H1 (cell line): ENCODE data around the gene MCF2L. TPM values are rescaled to one million over a fixed set of nuclear protein-coding genes. Genes with fewer than 3 reads are reported as not detected.
A peak's percentile ranks its signal among the peaks of the same experiment; 100 is the strongest.

Experiments
- CTCF ChIA-PET: fragments of 300-600 bp; sonication (Branson Sonifier 250); formaldehyde crosslinking; loops from one replicate; lab custom pipeline; 2021; ENCODE audit not compliant: partially characterized antibody; lab: Charles Lee
- POLR2A ChIA-PET: fragments of 300-600 bp; sonication (Branson Sonifier 250); formaldehyde crosslinking; loops from one replicate; lab custom pipeline; 2021; ENCODE audit warnings: inconsistent platforms; ENCODE audit not compliant: partially characterized antibody; lab: Charles Lee
- DNase-seq, 2 experiments: peaks; one replicate each; pipeline versions ENCODE4 v3.0.0 to v3.0.0-alpha.2; 2010 to 2022; ENCODE audit warnings: low spot score in 2 of 2, low read depth in 1 of 2, mixed read lengths in 1 of 2
- FAIRE-seq: peaks from 2 replicates; lab custom pipeline; 2011; peaks lifted over from hg19 to GRCh38; lab: Jason Lieb, UNC
- H2AFZ ChIP-seq: 2 replicates; pipeline ENCODE4 v1.8.1; 2012; ENCODE audit warnings: low read length, inconsistent platforms
- H2AK5ac ChIP-seq: 2 replicates; pipeline ENCODE4 v1.6.1; 2013; ENCODE audit warnings: low read depth, low read length
- H2BK120ac ChIP-seq: replicated peaks from 2 replicates; pipeline ENCODE3; 2013; ENCODE audit warnings: low read depth, low read length, inconsistent platforms
- H2BK12ac ChIP-seq: 2 replicates; pipeline ENCODE4 v1.6.1; 2013; ENCODE audit warnings: low read depth, low read length
- H2BK15ac ChIP-seq: 2 replicates; pipeline ENCODE4 v1.6.1; 2013; ENCODE audit warnings: low read length
- H2BK20ac ChIP-seq: 2 replicates; pipeline ENCODE4 v1.6.1; 2013; ENCODE audit warnings: low read length
- H2BK5ac ChIP-seq: 2 replicates; pipeline ENCODE4 v1.6.1; 2013; ENCODE audit warnings: low read depth, low read length
- H3K14ac ChIP-seq: 2 replicates; pipeline ENCODE4 v1.6.1; 2013; ENCODE audit warnings: inconsistent platforms; ENCODE audit not compliant: insufficient read length
- H3K18ac ChIP-seq: 2 replicates; pipeline ENCODE4 v1.6.1; 2013; ENCODE audit warnings: low read length; ENCODE audit errors: extremely low read depth
- H3K23ac ChIP-seq: 2 replicates; pipeline ENCODE4 v1.6.1; 2013; ENCODE audit warnings: inconsistent platforms; ENCODE audit not compliant: insufficient read length
- H3K23me2 ChIP-seq: 2 replicates; pipeline ENCODE4 v1.6.1; 2013; ENCODE audit warnings: low read depth, low read length
- H3K27ac ChIP-seq: 2 replicates; pipeline ENCODE4 v1.6.1; 2011; ENCODE audit warnings: low read depth, low read length, inconsistent platforms
- H3K27me3 ChIP-seq, 4 experiments: replicated peaks in 1 of 4; 1 replicate in 1 of 4; 2 replicates in 3 of 4; pipeline versions ENCODE4 v1.6.1 to v1.8.1; 2011 to 2013; ENCODE audit warnings: low read length in 3 of 4, mild to moderate bottlenecking in 3 of 4, inconsistent platforms in 2 of 4, mixed read lengths in 2 of 4, moderate library complexity in 1 of 4; ENCODE audit not compliant: control insufficient read depth in 3 of 4, insufficient read depth in 3 of 4; ENCODE audit errors: extremely low read depth in 1 of 4
- H3K36me3 ChIP-seq, 4 experiments: 2 replicates each; pipeline versions ENCODE4 v1.6.1 to v1.8.1; 2011 to 2013; ENCODE audit warnings: mild to moderate bottlenecking in 4 of 4, low read length in 3 of 4, moderate library complexity in 2 of 4, control low read depth in 1 of 4, inconsistent platforms in 1 of 4; ENCODE audit not compliant: insufficient read depth in 4 of 4, control insufficient read depth in 2 of 4
- H3K4ac ChIP-seq: replicated peaks from 2 replicates; pipeline ENCODE3; 2013; ENCODE audit warnings: low read length, low read depth, mixed read lengths, inconsistent platforms; ENCODE audit not compliant: insufficient read length
- H3K4me1 ChIP-seq, 4 experiments: replicated peaks in 1 of 4; 1 replicate in 1 of 4; 2 replicates in 3 of 4; pipeline versions ENCODE4 v1.6.1 to v1.8.1; 2011 to 2013; ENCODE audit warnings: low read length in 3 of 4, inconsistent platforms in 2 of 4, mixed read lengths in 1 of 4; ENCODE audit not compliant: insufficient read depth in 4 of 4, control insufficient read depth in 3 of 4
- H3K4me2 ChIP-seq, 2 experiments: 2 replicates each; pipeline versions ENCODE4 v1.6.1 to v1.8.1; 2011 to 2013; ENCODE audit warnings: low read depth in 2 of 2, low read length in 2 of 2, control low read depth in 1 of 2, inconsistent platforms in 1 of 2, mild to moderate bottlenecking in 1 of 2; ENCODE audit not compliant: insufficient read depth in 1 of 2
- H3K4me3 ChIP-seq, 4 experiments: fragments of 200-600, 300-600 bp in 1 of 4; sonication (generic), shearing (Covaris generic), sonication (Bioruptor Twin) in 1 of 4; 2 replicates each; pipeline versions ENCODE4 v1.5.1 to v1.8.1; 2011 to 2016; ENCODE audit warnings: low read length in 4 of 4, low read depth in 3 of 4, control low read depth in 2 of 4, inconsistent platforms in 2 of 4, mild to moderate bottlenecking in 2 of 4, mixed read lengths in 1 of 4, moderate library complexity in 1 of 4; ENCODE audit not compliant: insufficient read depth in 2 of 4; ENCODE audit errors: extremely low read depth in 1 of 4
- H3K56ac ChIP-seq: replicated peaks from 2 replicates; pipeline ENCODE3; 2013; ENCODE audit warnings: low read depth, mild to moderate bottlenecking, mixed read lengths, low read length, inconsistent platforms; ENCODE audit not compliant: insufficient read length
- H3K79me1 ChIP-seq: 2 replicates; pipeline ENCODE4 v1.6.1; 2013; ENCODE audit warnings: low read depth, low read length, control low read depth
- H3K79me2 ChIP-seq, 2 experiments: 2 replicates each; pipeline versions ENCODE4 v1.6.1 to v1.8.1; 2012 to 2013; ENCODE audit warnings: low read length in 2 of 2, mild to moderate bottlenecking in 2 of 2, inconsistent platforms in 1 of 2; ENCODE audit not compliant: insufficient read depth in 2 of 2, control insufficient read depth in 1 of 2
- H3K9ac ChIP-seq, 4 experiments: replicated peaks in 1 of 4; 1 replicate in 1 of 4; 2 replicates in 3 of 4; pipeline versions ENCODE4 v1.6.1 to v1.8.1; 2011 to 2013; ENCODE audit warnings: low read depth in 3 of 4, low read length in 3 of 4, control low read depth in 2 of 4, mild to moderate bottlenecking in 2 of 4, moderate library complexity in 2 of 4, inconsistent platforms in 1 of 4; ENCODE audit errors: extremely low read depth in 1 of 4
- H3K9me3 ChIP-seq, 2 experiments: 2 replicates each; pipeline versions ENCODE4 v1.6.1 to v1.8.1; 2012 to 2013; ENCODE audit warnings: mild to moderate bottlenecking in 2 of 2, moderate library complexity in 2 of 2, control low read depth in 1 of 2, inconsistent platforms in 1 of 2, low read depth in 1 of 2, low read length in 1 of 2, mixed read lengths in 1 of 2; ENCODE audit not compliant: insufficient read depth in 2 of 2
- H4K20me1 ChIP-seq, 2 experiments: replicated peaks in 1 of 2; 2 replicates each; pipeline versions ENCODE3 to v1.8.1; 2011 to 2013; ENCODE audit warnings: inconsistent platforms in 2 of 2, low read length in 2 of 2, mild to moderate bottlenecking in 1 of 2; ENCODE audit not compliant: insufficient read depth in 2 of 2, control insufficient read depth in 1 of 2
- H4K5ac ChIP-seq: 2 replicates; pipeline ENCODE4 v1.6.1; 2013; ENCODE audit warnings: low read length, low read depth, mixed read lengths, inconsistent platforms; ENCODE audit not compliant: insufficient read length
- H4K8ac ChIP-seq: 2 replicates; pipeline ENCODE4 v1.8.0; 2013; ENCODE audit warnings: mild to moderate bottlenecking, moderate library complexity, low read length, inconsistent platforms; ENCODE audit not compliant: insufficient read depth; ENCODE audit errors: extremely low read depth
- H4K91ac ChIP-seq: replicated peaks from 2 replicates; pipeline ENCODE3; 2013; ENCODE audit warnings: low read length, mixed read lengths, inconsistent platforms; ENCODE audit not compliant: insufficient read length
- POLR2A ChIP-seq, 2 experiments: IDR thresholded peaks; 1 replicate in 1 of 2; 2 replicates in 1 of 2; pipeline ENCODE4 v1.6.1; 2011; ENCODE audit warnings: low read depth in 2 of 2, low read length in 2 of 2, mild to moderate bottlenecking in 2 of 2; ENCODE audit errors: control extremely low read depth in 1 of 2
- POU5F1 ChIP-seq: IDR thresholded peaks from 2 replicates; pipeline ENCODE4 v1.6.1; 2011; ENCODE audit warnings: low read depth, mild to moderate bottlenecking, low read length, moderate library complexity
- SP2 ChIP-seq: IDR thresholded peaks from 2 replicates; pipeline ENCODE4 v1.6.1; 2012; ENCODE audit warnings: mild to moderate bottlenecking, low read length, inconsistent platforms
- TAF1 ChIP-seq: IDR thresholded peaks from 2 replicates; pipeline ENCODE4 v1.6.1; 2011; ENCODE audit warnings: mild to moderate bottlenecking, low read depth, low read length
- WGBS, 2 experiments: shearing (Covaris generic) in 1 of 2; methylation state at CpG; one replicate each; pipeline versions ENCODE4 v1.1.6 to v1.1.7; 2013 to 2015; ENCODE audit warnings: low lambda C conversion rate in 2 of 2, mixed read lengths in 2 of 2, inconsistent platforms in 1 of 2, low coverage in 1 of 2, missing lambda C conversion rate in 1 of 2; ENCODE audit not compliant: insufficient replicate concordance in 2 of 2, insufficient coverage in 1 of 2, insufficient read length in 1 of 2; ENCODE audit errors: extremely low coverage in 1 of 2, missing lambda C conversion rate in 1 of 2; 5-methylcytosine and 5-hydroxymethylcytosine counted together
- polyA plus RNA-seq, 7 experiments: library from polyadenylated mRNA; depleted of rRNA in 3 of 7; stranded (reverse) in 5 of 7; unstranded in 2 of 7; fragments of >200 nt in 5 of 7; fragments of 200-250 nt in 2 of 7; gene quantifications; 1 replicate in 5 of 7; 2 replicates in 1 of 7; 4 replicates in 1 of 7; pipeline versions ENCODE4 v1.2.1 to v1.2.3, GENCODE V29; 2011 to 2013; ENCODE audit warnings: missing spikeins in 2 of 7, mixed read lengths in 2 of 7
- total RNA-seq: library from RNA; stranded (reverse); fragmentation: NEBNext Ultra II Directional; extraction: Animal tissue kit (Norgen Biotek cat#: 25700); gene quantifications from 2 replicates; pipeline ENCODE4 v1.2.1, GENCODE V29; 2021

The MCF2L gene
- total and polyA plus RNA-seq, 2 of the 8 experiments (the other 6 are each of a cell fraction or from before 2014, with no cell fraction given) = 10.1 to 24.4 TPM

GRCh38 chr13:113077566-113077952, 108.5 kb downstream of the MCF2L start:
- Histone ChIP-seq H3K27ac (no peak overlapping the region), H3K9me3 (no peaks in the 10 kb centered on the region), H3K18ac (no peak overlapping the region), H3K4me2 (no peak overlapping the region), H2AK5ac (no peak overlapping the region), H3K23ac (no peak overlapping the region), H3K27me3 (no peaks in the 10 kb centered on the region), H2BK15ac (no peak overlapping the region), H4K5ac (no peak overlapping the region), H3K79me1 (no peaks in the 10 kb centered on the region), H3K56ac (no peak overlapping the region), H3K4ac (no peak overlapping the region), H4K8ac (no peak overlapping the region), H3K36me3 (peaks cover 0 to 3% (median 0%) of the 10 kb centered on the region in 4 experiments; a peak in 6 of 8 replicates), H2BK120ac (no peak overlapping the region), H3K4me1 (no peaks in the 10 kb centered on the region), H3K14ac (no peak overlapping the region), H2BK12ac (no peak overlapping the region), H4K20me1 (no peaks in the 10 kb centered on the region), H3K4me3 (no peak overlapping the region), H3K9ac (no peak overlapping the region), H3K23me2 (no peaks in the 10 kb centered on the region), H3K79me2 (no peaks in the 10 kb centered on the region), H4K91ac (no peak overlapping the region), H2BK5ac (0 out of 2 replicates have a peak overlapping the region, but pooled peaks have one; percentile 49), H2BK20ac (no peak overlapping the region), H2AFZ (no peak overlapping the region)
- CTCF ChIA-PET = interaction anchor here (1.2 to 2.8 kb wide), 3 partner anchors 9 to 41 kb away, joined by 3 to 16 read pairs (median 3); no protein-coding TSS in a partner anchor
- POLR2A ChIA-PET = no interaction called here
- 85% methylated on average over 20 of the region's 20 CpGs; no CpG with 5 or more reads in 1 of the 2 experiments for WGBS, 2 experiments
- no peak for FAIRE-seq
- DNase-seq = no peak
- TF ChIP-seq TAF1 (no peak), POLR2A (IDR thresholded peaks at IDR 0.05; ENCODE audit: control extremely low read depth in 1 of 2, low read depth in 2 of 2, low read length in 2 of 2) (no peak), POU5F1 (no peak), SP2 (no peak)
